CD4-positive, CD25-positive, alpha-beta regulatory T cell (primary cell): ENCODE results near the gene THSD7B. TPM values are rescaled to one million over a fixed set of nuclear protein-coding genes. Genes with fewer than 3 reads are reported as not detected.

Experiments used
- ATAC-seq, 2 donors: fragments of 150-1000 bp; cut with Tn5 transposase; one replicate each; pipeline ENCODE4 v1.10.0; 2021; ENCODE audit warnings: low read depth in 2 of 2, moderate number of reproducible peaks in 2 of 2, moderate library complexity in 1 of 2
- DNase-seq, 3 donors: peaks; one replicate each; pipeline versions ENCODE4 v3.0.0 to v3.0.0-alpha.2; 2012 to 2022; ENCODE audit warnings: mixed read lengths in 1 of 3
- H3K27ac ChIP-seq: one replicate; pipeline ENCODE4 v1.7.0; 2013; ENCODE audit warnings: mild to moderate bottlenecking, low read length; ENCODE audit not compliant: insufficient read depth, poor library complexity, severe bottlenecking
- H3K27me3 ChIP-seq: one replicate; pipeline ENCODE4 v1.7.0; 2013; ENCODE audit warnings: low read length; ENCODE audit not compliant: control insufficient read depth, insufficient read depth
- H3K36me3 ChIP-seq: one replicate; pipeline ENCODE4 v1.7.0; 2013; ENCODE audit warnings: mild to moderate bottlenecking, low read length, moderate library complexity; ENCODE audit not compliant: control insufficient read depth, insufficient read depth
- H3K4me1 ChIP-seq: 2 replicates; pipeline ENCODE4 v1.7.0; 2013; ENCODE audit warnings: mild to moderate bottlenecking, low read length; ENCODE audit not compliant: insufficient read depth, control insufficient read depth, poor library complexity, severe bottlenecking
- H3K4me3 ChIP-seq: one replicate; pipeline ENCODE4 v1.7.0; 2013; ENCODE audit warnings: low read depth, mild to moderate bottlenecking, low read length, moderate library complexity
- H3K9me3 ChIP-seq, 2 experiments: 1 replicate in 1 of 2; 2 replicates in 1 of 2; pipeline ENCODE4 v1.7.0; 2013; ENCODE audit warnings: low read length in 2 of 2, mild to moderate bottlenecking in 1 of 2, moderate library complexity in 1 of 2; ENCODE audit not compliant: control insufficient read depth in 2 of 2
- H3K27ac Mint-ChIP-seq, 3 donors: one replicate each; pipeline ENCODE4 v1.8.0; 2020 to 2022; ENCODE audit warnings: mild to moderate bottlenecking in 3 of 3, mixed read lengths in 3 of 3, moderate library complexity in 2 of 3
- H3K27me3 Mint-ChIP-seq: one replicate; pipeline ENCODE4 v1.8.0; 2022; ENCODE audit warnings: mild to moderate bottlenecking, mixed read lengths
- H3K36me3 Mint-ChIP-seq: one replicate; pipeline ENCODE4 v1.8.0; 2020; ENCODE audit warnings: mixed read lengths
- H3K4me1 Mint-ChIP-seq, 4 donors: one replicate each; pipeline ENCODE4 v1.8.0; 2020 to 2022; ENCODE audit warnings: mixed read lengths in 4 of 4, mild to moderate bottlenecking in 1 of 4
- H3K4me3 Mint-ChIP-seq, 4 donors: one replicate each; pipeline ENCODE4 v1.8.0; 2020 to 2022; ENCODE audit warnings: mild to moderate bottlenecking in 4 of 4, mixed read lengths in 4 of 4, moderate library complexity in 3 of 4
- H3K9me3 Mint-ChIP-seq, 7 donors: one replicate each; pipeline ENCODE4 v1.8.0; 2020 to 2022; ENCODE audit warnings: mixed read lengths in 7 of 7, mild to moderate bottlenecking in 3 of 7, moderate library complexity in 2 of 7
- polyA plus RNA-seq, 4 donors: library from polyadenylated mRNA; unstranded; fragments of 300-500 nt; fragmentation: Illumina TruSeq; gene quantifications; one replicate each; pipeline ENCODE4 v1.2.3, GENCODE V29; 2021
- total RNA-seq: library from RNA; stranded (reverse); gene quantifications from one replicate; pipeline ENCODE4 v1.2.3, GENCODE V29; 2022

Gene THSD7B
- total and polyA plus RNA-seq, 5 donors from 2014 or later, result not detected

DNA sequence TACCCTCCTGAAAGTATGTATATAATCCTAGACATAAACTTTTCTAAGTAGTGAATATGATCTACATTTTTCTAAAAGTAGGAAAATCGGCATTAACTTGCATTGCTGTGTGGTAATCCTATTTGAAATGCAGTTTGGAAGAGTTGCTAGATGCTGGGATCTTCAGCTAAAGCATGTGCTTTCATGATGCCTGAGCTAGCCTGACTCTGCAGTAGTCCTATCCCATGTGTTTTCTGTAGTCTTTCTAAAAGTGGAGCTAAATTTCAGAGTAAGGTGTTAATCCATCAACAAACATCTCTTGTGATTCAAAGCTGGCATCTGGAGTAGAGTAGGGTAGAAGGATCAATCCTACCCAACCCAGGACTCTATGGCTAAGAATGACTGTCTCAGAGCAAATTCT is 229.4 kb downstream of the THSD7B start:
- Histone ChIP-seq H3K9me3 (no peaks in the 10 kb centered on the region), H3K36me3 (no peaks in the 10 kb centered on the region), H3K27ac (no peak overlapping the region), H3K4me1 (no peaks in the 10 kb centered on the region), H3K27me3 (no peaks in the 10 kb centered on the region), H3K4me3 (no peak overlapping the region)
- H3K27me3 Mint-ChIP-seq, result peaks cover 5% of the 10 kb centered on the region
- H3K27ac Mint-ChIP-seq, result peak overlapping the region in 1 of 3 donors; percentile 6
- no peaks in the 10 kb centered on the region for H3K4me1 Mint-ChIP-seq
- no peak overlapping the region for H3K4me3 Mint-ChIP-seq
- no peak for ATAC-seq
- H3K36me3 Mint-ChIP-seq, result no peaks in the 10 kb centered on the region
- DNase-seq, result no peak
- H3K9me3 Mint-ChIP-seq, result peaks cover 0 to 3% (median 0%) of the 10 kb centered on the region in 7 donors

- no peaks in the 10 kb centered on the region for H3K36me3 ChIP-seq
- Mint-ChIP-seq H3K36me3 (no peaks in the 10 kb centered on the region), H3K4me3 (no peak overlapping the region), H3K9me3 (no peaks in the 10 kb centered on the region), H3K27me3 (peaks cover 5% of the 10 kb centered on the region), H3K4me1 (no peaks in the 10 kb centered on the region), H3K27ac (no peak overlapping the region)
- no peaks in the 10 kb centered on the region for H3K27me3 ChIP-seq
- no peak overlapping the region for H3K4me3 ChIP-seq
- H3K4me1 ChIP-seq, result no peaks in the 10 kb centered on the region
- no peak for ATAC-seq
- no peak for DNase-seq
- H3K27ac ChIP-seq, result no peak overlapping the region
- H3K9me3 ChIP-seq, result no peaks in the 10 kb centered on the region
Observed at GRCh38 chr2:136997557-136997956, 232.2 kb downstream of the THSD7B start.

- H3K4me1 ChIP-seq, result no peaks in the 10 kb centered on the region
- no peaks in the 10 kb centered on the region for H3K36me3 ChIP-seq
- no peaks in the 10 kb centered on the region for H3K27me3 ChIP-seq
- Mint-ChIP-seq H3K4me1 (no peaks in the 10 kb centered on the region), H3K4me3 (no peak overlapping the region), H3K27me3 (peaks cover 5% of the 10 kb centered on the region), H3K27ac (no peak overlapping the region), H3K36me3 (no peaks in the 10 kb centered on the region), H3K9me3 (peaks cover 0 to 2% (median 0%) of the 10 kb centered on the region in 7 donors)
- H3K27ac ChIP-seq, result no peak overlapping the region
- DNase-seq, result no peak
- H3K9me3 ChIP-seq, result no peaks in the 10 kb centered on the region
- H3K4me3 ChIP-seq, result no peak overlapping the region
- ATAC-seq, result no peak
Observed at GRCh38 chr2:137000811-137001210, 235.5 kb downstream of the THSD7B start.

DNA sequence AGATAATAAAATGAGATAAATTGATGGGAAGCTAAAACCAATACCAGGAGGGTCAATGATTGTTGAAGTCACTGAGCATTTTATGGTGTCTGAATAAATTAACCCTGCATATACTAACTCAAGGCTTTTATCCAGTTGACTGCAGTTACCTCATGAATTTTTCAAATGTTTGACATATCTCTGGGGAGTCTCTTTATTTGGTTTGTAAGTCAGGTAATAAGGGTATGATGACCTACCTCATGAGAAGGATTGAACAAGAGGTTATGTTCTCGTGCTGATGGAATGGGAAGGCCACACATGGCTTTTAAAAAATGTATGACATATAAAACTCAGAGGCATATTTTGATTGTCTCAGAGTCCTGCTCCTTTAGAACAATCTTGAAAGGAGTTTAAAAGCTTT is 237.6 kb downstream of the THSD7B start:
- Mint-ChIP-seq H3K9me3 (peaks cover 0 to 2% (median 0%) of the 10 kb centered on the region in 7 donors), H3K36me3 (no peaks in the 10 kb centered on the region), H3K27me3 (peaks cover under 1% of the 10 kb centered on the region)

DNA sequence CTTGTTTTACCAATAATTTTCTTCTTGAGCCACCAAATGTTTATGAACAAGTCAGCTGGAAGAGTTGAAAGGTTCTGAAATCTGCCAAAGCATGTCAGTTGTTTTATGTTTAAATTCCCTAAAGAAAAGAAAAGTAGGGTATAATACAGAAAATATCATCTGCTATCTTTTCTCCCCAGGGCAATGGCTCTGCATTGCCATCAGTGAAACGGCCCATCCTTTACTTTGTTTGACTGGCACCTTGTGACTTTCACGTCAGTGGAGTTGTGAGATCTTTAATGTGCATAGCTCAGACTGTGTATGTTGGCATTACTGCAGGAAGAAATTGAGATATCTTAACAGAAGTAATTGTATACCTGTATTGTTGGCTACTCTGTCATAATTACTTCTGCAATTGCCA is 239.9 kb downstream of the THSD7B start:
- Mint-ChIP-seq H3K27ac (no peak overlapping the region), H3K4me3 (no peak overlapping the region), H3K9me3 (peaks cover 0 to 2% (median 0%) of the 10 kb centered on the region in 7 donors), H3K4me1 (no peaks in the 10 kb centered on the region), H3K27me3 (no peaks in the 10 kb centered on the region), H3K36me3 (no peaks in the 10 kb centered on the region)
- ATAC-seq (no peak), DNase-seq (no peak)
- Histone ChIP-seq H3K36me3 (no peaks in the 10 kb centered on the region), H3K27ac (no peak overlapping the region), H3K27me3 (no peaks in the 10 kb centered on the region), H3K4me1 (no peaks in the 10 kb centered on the region), H3K4me3 (no peak overlapping the region), H3K9me3 (no peaks in the 10 kb centered on the region)

More for the DNA sequence above, 237.6 kb downstream of the THSD7B start:
- Mint-ChIP-seq H3K27ac (no peak overlapping the region), H3K4me3 (no peak overlapping the region), H3K4me1 (no peaks in the 10 kb centered on the region)
- H3K27me3 ChIP-seq, result no peaks in the 10 kb centered on the region
- ATAC-seq, result no peak
- no peaks in the 10 kb centered on the region for H3K36me3 ChIP-seq
- no peaks in the 10 kb centered on the region for H3K4me1 ChIP-seq
- DNase-seq, result no peak
- H3K4me3 ChIP-seq, result no peak overlapping the region
- no peaks in the 10 kb centered on the region for H3K9me3 ChIP-seq
- no peak overlapping the region for H3K27ac ChIP-seq

- no peak for DNase-seq
Observed at GRCh38 chr2:137007938-137008337, 242.6 kb downstream of the THSD7B start.

GRCh38 chr2:137009953-137010352 is 244.6 kb downstream of the THSD7B start:
- H3K4me1 Mint-ChIP-seq, result no peaks in the 10 kb centered on the region
- DNase-seq, result no peak
- H3K27me3 ChIP-seq, result no peaks in the 10 kb centered on the region
- no peaks in the 10 kb centered on the region for H3K36me3 ChIP-seq
- no peak overlapping the region for H3K27ac ChIP-seq
- no peaks in the 10 kb centered on the region for H3K9me3 ChIP-seq
- H3K36me3 Mint-ChIP-seq, result no peaks in the 10 kb centered on the region
- no peaks in the 10 kb centered on the region for H3K27me3 Mint-ChIP-seq
- no peaks in the 10 kb centered on the region for H3K4me1 ChIP-seq
- no peak overlapping the region for H3K4me3 ChIP-seq
- ATAC-seq, result no peak
- no peak overlapping the region for H3K27ac Mint-ChIP-seq
- no peak overlapping the region for H3K4me3 Mint-ChIP-seq
- peaks cover 0 to 3% (median 0%) of the 10 kb centered on the region in 7 donors for H3K9me3 Mint-ChIP-seq

More at GRCh38 chr2:137007938-137008337, 242.6 kb downstream of the THSD7B start:
- Mint-ChIP-seq H3K36me3 (no peaks in the 10 kb centered on the region), H3K4me3 (no peak overlapping the region), H3K27ac (no peak overlapping the region), H3K27me3 (no peaks in the 10 kb centered on the region), H3K4me1 (no peaks in the 10 kb centered on the region), H3K9me3 (peaks cover 0 to 2% (median 0%) of the 10 kb centered on the region in 7 donors)
- H3K36me3 ChIP-seq, result no peaks in the 10 kb centered on the region
- ATAC-seq, result no peak
- no peaks in the 10 kb centered on the region for H3K27me3 ChIP-seq
- H3K27ac ChIP-seq, result no peak overlapping the region
- no peaks in the 10 kb centered on the region for H3K9me3 ChIP-seq
- H3K4me1 ChIP-seq, result no peaks in the 10 kb centered on the region
- no peak overlapping the region for H3K4me3 ChIP-seq

GRCh38 chr2:137020452-137021196 is 255.3 kb downstream of the THSD7B start:
- Mint-ChIP-seq H3K36me3 (no peaks in the 10 kb centered on the region), H3K4me1 (no peaks in the 10 kb centered on the region), H3K9me3 (no peaks in the 10 kb centered on the region), H3K27ac (no peak overlapping the region), H3K27me3 (peaks cover 4% of the 10 kb centered on the region), H3K4me3 (no peak overlapping the region)
- H3K27me3 ChIP-seq, result no peaks in the 10 kb centered on the region
- DNase-seq (no peak), ATAC-seq (no peak)
- H3K27ac ChIP-seq, result no peak overlapping the region
- no peaks in the 10 kb centered on the region for H3K4me1 ChIP-seq
- H3K9me3 ChIP-seq, result no peaks in the 10 kb centered on the region
- H3K4me3 ChIP-seq, result no peak overlapping the region
- H3K36me3 ChIP-seq, result no peaks in the 10 kb centered on the region
